Measurements from ENCODE around the gene GPC4. TPM values are rescaled to one million over a fixed set of nuclear protein-coding genes. Genes with fewer than 3 reads are reported as not detected.
"Not testable (repeated sequence)": the region's sequence is repeated elsewhere in the genome, so short reads cannot be mapped to it uniquely, and the experiment has no call there.

The GPC4 gene
- total RNA-seq, 1 donor from 2014 or later: 32.8 TPM

GRCh38 chrX:133330956-133331355, 84.3 kb downstream of the GPC4 start:
- no peak for DNase-seq

GRCh38 chrX:133325422-133325821, 89.9 kb downstream of the GPC4 start:
- Mint-ChIP-seq H3K27me3 (ENCODE audit: unreplicated experiment) (no peaks in the 10 kb centered on the region), H3K36me3 (ENCODE audit: unreplicated experiment) (no peaks in the 10 kb centered on the region), H3K4me1 (ENCODE audit: low read depth, unreplicated experiment) (peaks cover 14% of the 10 kb centered on the region), H3K27ac (ENCODE audit: unreplicated experiment) (no peak overlapping the region), H3K9me3 (ENCODE audit: unreplicated experiment) (no peaks in the 10 kb centered on the region), H3K4me3 (ENCODE audit: unreplicated experiment) (no peak overlapping the region)
- DNase-seq: no peak
- TF ChIP-seq CTCF (IDR thresholded peaks at IDR 0.05; ENCODE audit: partially characterized antibody, unreplicated experiment): no peak

More at GRCh38 chrX:133330956-133331355, 84.3 kb downstream of the GPC4 start:
- no peak for TF ChIP-seq CTCF (IDR thresholded peaks at IDR 0.05; ENCODE audit: partially characterized antibody, unreplicated experiment)
- Mint-ChIP-seq H3K27ac (ENCODE audit: unreplicated experiment) (no peak overlapping the region), H3K9me3 (ENCODE audit: unreplicated experiment) (no peaks in the 10 kb centered on the region), H3K4me1 (ENCODE audit: low read depth, unreplicated experiment) (peaks cover 6% of the 10 kb centered on the region), H3K4me3 (ENCODE audit: unreplicated experiment) (no peak overlapping the region), H3K27me3 (ENCODE audit: unreplicated experiment) (no peaks in the 10 kb centered on the region), H3K36me3 (ENCODE audit: unreplicated experiment) (no peaks in the 10 kb centered on the region)

- H3K27me3 Mint-ChIP-seq (ENCODE audit: unreplicated experiment): no peaks in the 10 kb centered on the region
- H3K36me3 Mint-ChIP-seq (ENCODE audit: unreplicated experiment): no peaks in the 10 kb centered on the region
- no peak overlapping the region for H3K4me3 Mint-ChIP-seq (ENCODE audit: unreplicated experiment)
- TF ChIP-seq CTCF (IDR thresholded peaks at IDR 0.05; ENCODE audit: partially characterized antibody, unreplicated experiment): no peak
- H3K27ac Mint-ChIP-seq (ENCODE audit: unreplicated experiment): no peak overlapping the region
- H3K4me1 Mint-ChIP-seq (ENCODE audit: low read depth, unreplicated experiment): peaks cover 13% of the 10 kb centered on the region
- H3K9me3 Mint-ChIP-seq (ENCODE audit: unreplicated experiment): no peaks in the 10 kb centered on the region
- DNase-seq: no peak
Measured at GRCh38 chrX:133323431-133323830, 91.9 kb downstream of the GPC4 start.

- H3K27ac Mint-ChIP-seq (ENCODE audit: unreplicated experiment); H3K27me3 Mint-ChIP-seq (ENCODE audit: unreplicated experiment); H3K9me3 Mint-ChIP-seq (ENCODE audit: unreplicated experiment); DNase-seq; H3K4me3 Mint-ChIP-seq (ENCODE audit: unreplicated experiment); H3K36me3 Mint-ChIP-seq (ENCODE audit: unreplicated experiment): not testable (repeated sequence)
- H3K4me1 Mint-ChIP-seq (ENCODE audit: low read depth, unreplicated experiment): peaks cover 12% of the 10 kb centered on the region
Measured at GRCh38 chrX:133322269-133322668, 93.0 kb downstream of the GPC4 start.

- no peak for TF ChIP-seq CTCF (IDR thresholded peaks at IDR 0.05; ENCODE audit: partially characterized antibody, unreplicated experiment)
- no peaks in the 10 kb centered on the region for H3K27me3 Mint-ChIP-seq (ENCODE audit: unreplicated experiment)
- H3K4me3 Mint-ChIP-seq (ENCODE audit: unreplicated experiment): no peak overlapping the region
- DNase-seq: no peak
- peaks cover 12% of the 10 kb centered on the region for H3K4me1 Mint-ChIP-seq (ENCODE audit: low read depth, unreplicated experiment)
- no peak overlapping the region for H3K27ac Mint-ChIP-seq (ENCODE audit: unreplicated experiment)
- no peaks in the 10 kb centered on the region for H3K36me3 Mint-ChIP-seq (ENCODE audit: unreplicated experiment)
- H3K9me3 Mint-ChIP-seq (ENCODE audit: unreplicated experiment): no peaks in the 10 kb centered on the region
Measured at GRCh38 chrX:133321451-133321850, 93.8 kb downstream of the GPC4 start.

GRCh38 chrX:133314281-133314680, 101.0 kb downstream of the GPC4 start:
- Mint-ChIP-seq H3K36me3 (ENCODE audit: unreplicated experiment) (no peaks in the 10 kb centered on the region), H3K4me3 (ENCODE audit: unreplicated experiment) (no peak overlapping the region), H3K27me3 (ENCODE audit: unreplicated experiment) (no peaks in the 10 kb centered on the region), H3K4me1 (ENCODE audit: low read depth, unreplicated experiment) (peaks cover 4% of the 10 kb centered on the region), H3K27ac (ENCODE audit: unreplicated experiment) (no peak overlapping the region), H3K9me3 (ENCODE audit: unreplicated experiment) (no peaks in the 10 kb centered on the region)
- DNase-seq: no peak
- TF ChIP-seq CTCF (IDR thresholded peaks at IDR 0.05; ENCODE audit: partially characterized antibody, unreplicated experiment): no peak
